Prostate gland (tissue), 2 donors: ENCODE results near the gene B4GALNT1.

ENCODE experiments used
- CTCF ChIP-seq, 4 experiments: fragments of 200-600 bp in 2 of 4; fragments of 450-650 bp in 2 of 4; sonication (generic) in 2 of 4; IDR thresholded peaks; 1 replicate in 3 of 4; 2 replicates in 1 of 4; pipeline ENCODE4 v1.5.1; 2016 to 2019; ENCODE audit warnings: antibody characterized with exemption in 4 of 4, mild to moderate bottlenecking in 2 of 4, moderate library complexity in 2 of 4
- POLR2A ChIP-seq: fragments of 450-650 bp; IDR thresholded peaks from one replicate; pipeline ENCODE4 v1.6.1; 2016; ENCODE audit warnings: antibody characterized with exemption, mild to moderate bottlenecking
- POLR2AphosphoS5 ChIP-seq: sonication (generic); formaldehyde crosslinking; IDR thresholded peaks from one replicate; pipeline ENCODE4 v1.6.1; 2017; ENCODE audit warnings: antibody characterized with exemption

- no peak for TF ChIP-seq CTCF (IDR thresholded peaks at IDR 0.05)
- no peak for TF ChIP-seq POLR2A
- TF ChIP-seq POLR2AphosphoS5, result no peak
These were observed 4.5 kb downstream of the B4GALNT1 start for GRCh38 chr12:57628280-57629191.
